K562 (cell line): ENCODE measurements around the gene MYO1A. TPM values are rescaled to one million over a fixed set of nuclear protein-coding genes. Genes with fewer than 3 reads are reported as not detected.
"Not testable (repeated sequence)": the region's sequence is repeated elsewhere in the genome, so short reads cannot be mapped to it uniquely, and the experiment has no call there.

Experiments
- ATAC-seq: fragments of 200-7000 bp; cut with Tn5 transposase; 3 replicates; pipeline ENCODE4 v1.9.1; 2020; ENCODE audit warnings: moderate library complexity
- BruUV-seq: library from RNA; stranded (reverse); fragments of 400-500 nt; replicated peaks from 2 replicates; lab custom pipeline; 2021; lab: Mats Ljungman, UMichigan
- CTCF ChIA-PET: fragments of 300-600 bp; formaldehyde crosslinking; extraction: SDS; loops from one replicate; lab custom pipeline; 2021; ENCODE audit warnings: low intra/inter-chr PET ratio; lab: Yijun Ruan, JAX
- POLR2A ChIA-PET: fragments of 300-600, 350-650 bp; sonication (Branson Sonifier 250); formaldehyde crosslinking; extraction: SDS; loops from one replicate; lab custom pipeline; 2021; ENCODE audit warnings: antibody characterized with exemption, inconsistent platforms; lab: Yijun Ruan, JAX
- DNase-seq, 4 experiments: peaks; one replicate each; pipeline versions ENCODE4 v3.0.0 to v3.0.0-alpha.2; 2011 to 2018; ENCODE audit warnings: low spot score in 3 of 4, mixed read lengths in 3 of 4; ENCODE audit errors: extremely low read depth in 1 of 4
- FAIRE-seq: peaks from 2 replicates; lab custom pipeline; 2011; peaks lifted over from hg19 to GRCh38; lab: Jason Lieb, UNC
- H2AFZ ChIP-seq: 2 replicates; pipeline ENCODE4 v1.6.0; 2011; ENCODE audit warnings: low read depth, low read length, control low read depth, inconsistent platforms
- H3K27ac ChIP-seq: fragments of 200-600 bp; 3 replicates; pipeline ENCODE4 v1.8.0; 2011; ENCODE audit warnings: low read depth, mild to moderate bottlenecking, control low read depth, inconsistent platforms, low read length, moderate library complexity, mixed read lengths; ENCODE audit errors: extremely low read depth
- H3K27me3 ChIP-seq, 2 experiments: fragments of 300-600 bp in 1 of 2; 2 replicates in 1 of 2; 3 replicates in 1 of 2; pipeline versions ENCODE4 v1.6.0 to v1.8.0; 2011; ENCODE audit warnings: inconsistent platforms in 2 of 2, low read length in 2 of 2, mild to moderate bottlenecking in 1 of 2, mixed read lengths in 1 of 2, moderate library complexity in 1 of 2; ENCODE audit not compliant: control insufficient read depth in 2 of 2, insufficient read depth in 2 of 2
- H3K36me3 ChIP-seq: fragments of 300-600 bp; 3 replicates; pipeline ENCODE4 v1.8.0; 2011; ENCODE audit warnings: mild to moderate bottlenecking, low read length, inconsistent platforms; ENCODE audit not compliant: control insufficient read depth, insufficient read depth
- H3K4me1 ChIP-seq, 2 experiments: fragments of 200-600 bp in 1 of 2; replicated peaks in 1 of 2; 2 replicates in 1 of 2; 3 replicates in 1 of 2; pipeline versions ENCODE4 v1.5.1 to v1.8.0; 2011; ENCODE audit warnings: inconsistent platforms in 2 of 2, low read length in 2 of 2, mild to moderate bottlenecking in 1 of 2, mixed read lengths in 1 of 2, moderate library complexity in 1 of 2; ENCODE audit not compliant: control insufficient read depth in 2 of 2, insufficient read depth in 2 of 2
- H3K4me2 ChIP-seq: 2 replicates; pipeline ENCODE4 v1.6.1; 2011; ENCODE audit warnings: low read length, control low read depth, inconsistent platforms, mixed read lengths; ENCODE audit not compliant: insufficient read depth
- H3K4me3 ChIP-seq: fragments of 200-600 bp; sonication (generic), shearing (Covaris generic); 2 replicates; pipeline ENCODE4 v1.5.1; 2016; ENCODE audit warnings: control low read depth, inconsistent platforms
- H3K79me2 ChIP-seq: fragments of 200-600 bp; 3 replicates; pipeline ENCODE4 v1.8.0; 2011; ENCODE audit warnings: low read length, inconsistent platforms; ENCODE audit not compliant: control insufficient read depth, insufficient read depth
- H3K9ac ChIP-seq, 2 experiments: 2 replicates each; pipeline versions ENCODE4 v1.6.0 to v1.6.1; 2011; ENCODE audit warnings: low read depth in 2 of 2, low read length in 2 of 2, control low read depth in 1 of 2, inconsistent platforms in 1 of 2, mild to moderate bottlenecking in 1 of 2, mixed read lengths in 1 of 2; ENCODE audit not compliant: insufficient read depth in 1 of 2
- H3K9me1 ChIP-seq: one replicate; pipeline ENCODE4 v1.6.0; 2011; ENCODE audit warnings: inconsistent platforms, mild to moderate bottlenecking, low read length, moderate library complexity; ENCODE audit not compliant: control insufficient read depth, insufficient read depth
- H3K9me3 ChIP-seq: replicated peaks from 2 replicates; pipeline ENCODE4 v1.5.1; 2011; ENCODE audit warnings: low read depth, low read length, inconsistent platforms; ENCODE audit not compliant: control insufficient read depth, insufficient read depth
- H4K20me1 ChIP-seq: replicated peaks from 2 replicates; pipeline ENCODE4 v1.6.1; 2011; ENCODE audit warnings: low read length, inconsistent platforms, mixed read lengths; ENCODE audit not compliant: control insufficient read depth, insufficient read depth
- ATF3 ChIP-seq, 2 experiments: fragments of 450-650 bp in 1 of 2; sonication (generic) in 1 of 2; formaldehyde crosslinking in 1 of 2; IDR thresholded peaks in 1 of 2; conservative IDR thresholded peaks in 1 of 2; 2 replicates each; pipeline versions ENCODE4 v1.6.1 to v1.8.1; 2016 to 2023; ENCODE audit warnings: mild to moderate bottlenecking in 2 of 2, moderate library complexity in 2 of 2, inconsistent platforms in 1 of 2, missing genetic modification reagents in 1 of 2
- ATF7 ChIP-seq: fragments of 450-650 bp; IDR thresholded peaks from 2 replicates; pipeline ENCODE4 v1.7.1; 2014; ENCODE audit warnings: mild to moderate bottlenecking, moderate library complexity
- CTBP1 ChIP-seq: fragments of 450-650 bp; IDR thresholded peaks from 2 replicates; pipeline ENCODE4 v1.6.1; 2016; ENCODE audit warnings: borderline replicate concordance
- FOSL1 ChIP-seq: fragments of 200-800 bp; sonication (Bioruptor generic); conservative IDR thresholded peaks from 2 replicates; pipeline ENCODE4 v1.6.1; 2016; ENCODE audit warnings: missing genetic modification characterization, missing compliant biosample characterization
- JUND ChIP-seq, 2 experiments: IDR thresholded peaks; 2 replicates in 1 of 2; 3 replicates in 1 of 2; pipeline ENCODE4 v1.6.1; 2011; ENCODE audit warnings: borderline replicate concordance in 2 of 2, low read depth in 2 of 2, low read length in 2 of 2, improper control_type of control experiment in 1 of 2, missing biosample characterization in 1 of 2, missing genetic modification characterization in 1 of 2, missing genetic modification reagents in 1 of 2
- MXI1 ChIP-seq: IDR thresholded peaks from 2 replicates; pipeline ENCODE4 v1.6.1; 2011; ENCODE audit warnings: low read depth, mild to moderate bottlenecking, improper control_type of control experiment, low read length
- SMARCA4 ChIP-seq: fragments of 450-650 bp; IDR thresholded peaks from 2 replicates; pipeline ENCODE4 v1.6.1; 2016
- SMARCE1 ChIP-seq: fragments of 450-650 bp; IDR thresholded peaks from 2 replicates; pipeline ENCODE4 v1.7.1; 2016; ENCODE audit warnings: mild to moderate bottlenecking
- ZNF274 ChIP-seq: IDR thresholded peaks from 2 replicates; pipeline ENCODE4 v1.6.1; 2011; ENCODE audit warnings: low read depth, mild to moderate bottlenecking, low read length, moderate library complexity, borderline replicate concordance
- WGBS: fragments of 100-300 bp; shearing (Covaris generic); methylation state at CpG from one replicate; pipeline ENCODE4 v1.1.6; 2016; ENCODE audit warnings: low coverage, mixed read lengths; ENCODE audit not compliant: insufficient coverage; ENCODE audit errors: missing lambda C conversion rate; 5-methylcytosine and 5-hydroxymethylcytosine counted together
- in situ Hi-C: fragments of 300-500 bp; cut with MboI; formaldehyde crosslinking; loops from 4 replicates; pipeline ENCODE4 v1.15.0; 2018; ENCODE audit warnings: inconsistent platforms, mixed read lengths
- intact Hi-C: fragments of 100-400 bp; cut with micrococcal nuclease; formaldehyde crosslinking; loops from 2 replicates; pipeline ENCODE4 v1.14.2; 2022
- polyA plus RNA-seq, 8 experiments: library from polyadenylated mRNA; depleted of rRNA in 4 of 8; stranded (reverse) in 5 of 8; unstranded in 3 of 8; fragments of >200 nt; fragmentation: Nextera tagmentation in 2 of 8; fragmentation: Illumina TruSeq in 1 of 8; extraction: Ambion mirVana in 2 of 8; extraction: Trizol in 1 of 8; gene quantifications; 2 replicates each; pipeline versions ENCODE4 v1.2.1 to v1.2.3, GENCODE V29; 2011 to 2014; ENCODE audit warnings: inconsistent platforms in 1 of 8, missing spikeins in 1 of 8
- total RNA-seq, 7 experiments: library from RNA; depleted of rRNA in 6 of 7; stranded (reverse); fragments of >200 nt in 6 of 7; fragmentation: Illumina TruSeq in 2 of 7; extraction: Trizol in 2 of 7; gene quantifications; 2 replicates each; pipeline versions ENCODE4 v1.2.1 to v1.2.3, GENCODE V29; 2011 to 2021; ENCODE audit warnings: low replicate concordance in 1 of 7
- TF ChIP-seq, protein P1 (sequence below): fragments of 250-450 bp; sonication (Bioruptor Pico); IDR thresholded peaks from 2 replicates; pipeline ENCODE4 v1.8.0; 2022; ENCODE audit warnings: moderate library complexity, mild to moderate bottlenecking, inconsistent platforms

The MYO1A gene
- total and polyA plus RNA-seq, 9 of the 15 experiments (the other 6 are each of a cell fraction or from before 2014, with no cell fraction given) = 0.03 to 0.29 (median 0.14) TPM; not detected in 2

DNA sequence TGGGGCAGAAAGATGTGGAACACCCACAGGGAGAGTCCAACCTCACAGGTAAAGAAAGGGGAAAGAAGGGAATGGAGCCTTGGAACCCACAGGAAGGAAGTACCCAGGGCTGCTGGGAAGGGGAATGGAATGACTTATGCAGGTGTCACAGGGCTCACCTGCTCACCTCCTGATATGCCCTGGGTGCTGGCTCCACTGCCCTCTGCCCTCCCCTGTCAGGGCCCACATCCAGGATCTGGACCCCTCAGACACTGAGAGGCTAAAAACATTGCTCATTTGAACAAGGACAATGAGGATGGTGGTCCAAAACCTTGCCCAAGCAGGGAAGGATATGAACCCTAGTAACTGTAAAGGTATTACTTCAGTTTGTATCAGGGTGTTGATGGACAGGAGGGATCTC is 62.9 kb downstream of the MYO1A start (continued):
- TF ChIP-seq, protein P1, sequence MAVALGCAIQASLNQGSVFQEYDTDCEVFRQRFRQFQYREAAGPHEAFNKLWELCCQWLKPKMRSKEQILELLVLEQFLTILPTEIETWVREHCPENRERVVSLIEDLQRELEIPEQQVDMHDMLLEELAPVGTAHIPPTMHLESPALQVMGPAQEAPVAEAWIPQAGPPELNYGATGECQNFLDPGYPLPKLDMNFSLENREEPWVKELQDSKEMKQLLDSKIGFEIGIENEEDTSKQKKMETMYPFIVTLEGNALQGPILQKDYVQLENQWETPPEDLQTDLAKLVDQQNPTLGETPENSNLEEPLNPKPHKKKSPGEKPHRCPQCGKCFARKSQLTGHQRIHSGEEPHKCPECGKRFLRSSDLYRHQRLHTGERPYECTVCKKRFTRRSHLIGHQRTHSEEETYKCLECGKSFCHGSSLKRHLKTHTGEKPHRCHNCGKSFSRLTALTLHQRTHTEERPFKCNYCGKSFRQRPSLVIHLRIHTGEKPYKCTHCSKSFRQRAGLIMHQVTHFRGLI (CRISPR knock-in tag) = no peak
- no peak for TF ChIP-seq MXI1
- no peak for TF ChIP-seq ZNF274
- TF ChIP-seq, all 486 proteins: peak for 0

DNA sequence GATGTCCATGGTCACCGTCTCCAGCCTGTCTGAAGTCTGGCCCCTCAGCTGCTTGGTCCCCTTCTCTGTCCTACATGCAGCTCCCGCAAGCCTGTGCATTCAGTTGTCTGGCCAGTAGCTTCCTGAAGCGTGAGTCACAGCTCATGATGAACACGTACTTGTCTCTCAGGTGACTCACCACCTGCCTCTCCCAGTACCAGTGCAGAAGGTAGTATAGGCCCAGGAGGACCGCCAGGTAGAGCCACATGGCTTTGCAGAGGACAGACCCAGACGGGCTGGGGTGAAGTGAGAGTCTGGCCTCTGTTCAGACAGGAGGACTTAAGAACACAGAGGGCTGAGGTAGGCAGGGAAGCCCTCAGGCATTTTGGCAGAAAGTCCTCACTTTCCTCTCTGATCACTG is 64.2 kb downstream of the MYO1A start:
- H3K27me3 ChIP-seq; H3K9me3 ChIP-seq; BruUV-seq; H2AFZ ChIP-seq; H3K4me2 ChIP-seq; H3K79me2 ChIP-seq; H3K4me3 ChIP-seq; H3K9me1 ChIP-seq; H3K27ac ChIP-seq; H3K9ac ChIP-seq; H4K20me1 ChIP-seq; CTCF ChIA-PET; H3K36me3 ChIP-seq; TF ChIP-seq ATF3 (CRISPR knock-in tag; conservative IDR thresholded peaks at IDR 0.05); JUND (tag; IDR thresholded peaks at IDR 0.05; ENCODE audit: borderline replicate concordance, low read depth, low read length): not testable (repeated sequence)
- intact Hi-C loops (loop anchor here (5.0 kb wide), 2 partner anchors 53 to 228 kb away; partner anchors contain the start of gene SDR9C7), in situ Hi-C loops (loop anchor here (5.0 kb wide), 1 partner anchor 38 kb away; no protein-coding TSS in a partner anchor)
- peak; percentile 16; the same call in 1 of the 2 replicates for TF ChIP-seq SMARCA4
- peak; percentile 36; the same call in 1 of the 2 replicates for TF ChIP-seq ATF7
- TF ChIP-seq CTBP1 = peak; percentile 49; the same call in 1 of the 2 replicates
- peak; percentile 87 for TF ChIP-seq ATF3 (IDR thresholded peaks at IDR 0.05)
- peak; percentile 78 for TF ChIP-seq FOSL1 (tag)
- peak; percentile 25; the same call in 1 of the 2 replicates for TF ChIP-seq JUND (IDR thresholded peaks at IDR 0.05; ENCODE audit: borderline replicate concordance, low read depth, low read length)
- peak; percentile 57 for TF ChIP-seq SMARCE1
- WGBS = 19% methylated on average over 4 of the region's 6 CpGs
- POLR2A ChIA-PET = interaction anchor here (0.6 kb wide), 1 partner anchor 11 kb away, joined by 3 read pairs; no protein-coding TSS in a partner anchor
- DNase-seq = peak; percentile 6 to 42 (median 9)
- peak; percentile 85 for FAIRE-seq
- peak; percentile 16; the same call in 2 of the 3 replicates for ATAC-seq
- H3K4me1 ChIP-seq = peaks cover 13 to 36% of the 10 kb centered on the region in 2 experiments
